ENCODE measurements around the gene GHRHR. TPM values are rescaled to one million over a fixed set of nuclear protein-coding genes. Genes with fewer than 3 reads are reported as not detected.

GHRHR gene
- total RNA-seq, 1 donor from 2014 or later, result not detected

DNA sequence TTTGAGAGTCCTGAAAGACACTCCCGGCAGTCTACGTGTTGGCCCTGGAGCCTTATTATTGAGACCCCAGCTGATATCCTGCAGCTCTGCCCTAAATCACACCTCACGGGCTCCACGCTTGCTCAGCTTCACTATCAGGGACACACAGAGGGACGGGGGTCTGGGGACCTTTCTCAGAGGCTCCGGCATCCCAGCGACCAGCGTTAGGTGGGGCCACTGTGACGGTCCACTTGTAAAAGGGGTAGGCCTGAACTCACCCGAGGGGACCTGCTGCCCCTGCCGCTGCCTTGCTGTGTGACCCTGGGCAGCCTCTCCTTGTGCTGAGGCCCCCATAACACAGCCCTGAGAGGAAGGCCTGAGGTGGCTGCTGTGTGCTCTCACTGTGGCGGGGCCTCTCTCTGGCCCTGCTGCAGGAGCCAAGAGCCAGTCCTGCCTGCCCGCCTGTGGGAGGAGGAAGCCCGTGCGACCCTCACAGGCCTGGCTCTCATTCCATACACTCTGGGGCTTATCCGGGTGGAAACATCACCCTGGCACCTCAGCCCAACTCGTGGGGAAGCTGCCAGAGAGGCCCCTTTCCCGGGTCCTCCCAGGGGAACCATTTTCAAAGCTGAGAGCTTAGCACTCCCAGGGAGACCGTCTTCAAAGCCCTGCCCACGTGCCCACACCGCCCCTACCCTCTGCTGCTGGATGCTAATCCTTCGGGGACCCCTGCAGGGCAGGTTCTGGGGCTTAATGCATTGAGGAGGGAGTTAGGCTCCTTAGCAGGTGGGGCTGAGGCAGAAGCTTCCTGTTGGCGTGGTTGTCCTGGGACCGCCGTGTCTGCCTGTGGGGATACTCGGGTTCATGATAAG, 30.4 kb upstream of the GHRHR start:
- DNase-seq (ENCODE audit: low read depth), result no peak
- TF ChIP-seq, protein P1, sequence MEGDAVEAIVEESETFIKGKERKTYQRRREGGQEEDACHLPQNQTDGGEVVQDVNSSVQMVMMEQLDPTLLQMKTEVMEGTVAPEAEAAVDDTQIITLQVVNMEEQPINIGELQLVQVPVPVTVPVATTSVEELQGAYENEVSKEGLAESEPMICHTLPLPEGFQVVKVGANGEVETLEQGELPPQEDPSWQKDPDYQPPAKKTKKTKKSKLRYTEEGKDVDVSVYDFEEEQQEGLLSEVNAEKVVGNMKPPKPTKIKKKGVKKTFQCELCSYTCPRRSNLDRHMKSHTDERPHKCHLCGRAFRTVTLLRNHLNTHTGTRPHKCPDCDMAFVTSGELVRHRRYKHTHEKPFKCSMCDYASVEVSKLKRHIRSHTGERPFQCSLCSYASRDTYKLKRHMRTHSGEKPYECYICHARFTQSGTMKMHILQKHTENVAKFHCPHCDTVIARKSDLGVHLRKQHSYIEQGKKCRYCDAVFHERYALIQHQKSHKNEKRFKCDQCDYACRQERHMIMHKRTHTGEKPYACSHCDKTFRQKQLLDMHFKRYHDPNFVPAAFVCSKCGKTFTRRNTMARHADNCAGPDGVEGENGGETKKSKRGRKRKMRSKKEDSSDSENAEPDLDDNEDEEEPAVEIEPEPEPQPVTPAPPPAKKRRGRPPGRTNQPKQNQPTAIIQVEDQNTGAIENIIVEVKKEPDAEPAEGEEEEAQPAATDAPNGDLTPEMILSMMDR (conservative IDR thresholded peaks at IDR 0.05; ENCODE audit: low read depth, low read length), result no peak
- H3K4me3 ChIP-seq (ENCODE audit: low read depth, low read length), result no peak overlapping the region

GRCh38 chr7:30934225-30934624, 29.5 kb upstream of the GHRHR start:
- TF ChIP-seq, protein P1 (conservative IDR thresholded peaks at IDR 0.05; ENCODE audit: low read depth, low read length), result no peak
- DNase-seq (ENCODE audit: low read depth), result no peak

GRCh38 chr7:30934732-30935568, 28.8 kb upstream of the GHRHR start:
- H3K4me3 ChIP-seq (ENCODE audit: low read depth, low read length), result no peak overlapping the region
- TF ChIP-seq, protein P1 (conservative IDR thresholded peaks at IDR 0.05; ENCODE audit: low read depth, low read length), result no peak
- no peak for DNase-seq (ENCODE audit: low read depth)

More at GRCh38 chr7:30934225-30934624, 29.5 kb upstream of the GHRHR start:
- H3K4me3 ChIP-seq (ENCODE audit: low read depth, low read length), result no peak overlapping the region

DNA sequence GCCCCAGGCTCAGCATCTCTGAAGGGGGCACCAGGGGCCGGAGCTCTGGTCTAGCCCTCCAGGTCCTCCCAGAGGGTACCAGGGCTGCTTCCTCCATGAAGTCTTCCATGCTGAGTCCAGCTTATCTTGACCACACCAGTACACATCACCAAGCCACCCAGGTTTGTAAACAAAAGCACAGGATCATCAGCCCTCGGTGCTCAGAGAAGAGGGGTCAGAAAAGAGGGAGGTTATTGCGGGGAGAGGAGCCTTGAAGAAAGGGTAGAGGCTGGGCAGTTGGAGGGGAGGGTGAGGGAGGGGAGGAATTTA, 28.2 kb upstream of the GHRHR start:
- no peak overlapping the region for H3K4me3 ChIP-seq (ENCODE audit: low read depth, low read length)
- DNase-seq (ENCODE audit: low read depth), result no peak
- TF ChIP-seq, protein P1 (conservative IDR thresholded peaks at IDR 0.05; ENCODE audit: low read depth, low read length), result no peak

DNA sequence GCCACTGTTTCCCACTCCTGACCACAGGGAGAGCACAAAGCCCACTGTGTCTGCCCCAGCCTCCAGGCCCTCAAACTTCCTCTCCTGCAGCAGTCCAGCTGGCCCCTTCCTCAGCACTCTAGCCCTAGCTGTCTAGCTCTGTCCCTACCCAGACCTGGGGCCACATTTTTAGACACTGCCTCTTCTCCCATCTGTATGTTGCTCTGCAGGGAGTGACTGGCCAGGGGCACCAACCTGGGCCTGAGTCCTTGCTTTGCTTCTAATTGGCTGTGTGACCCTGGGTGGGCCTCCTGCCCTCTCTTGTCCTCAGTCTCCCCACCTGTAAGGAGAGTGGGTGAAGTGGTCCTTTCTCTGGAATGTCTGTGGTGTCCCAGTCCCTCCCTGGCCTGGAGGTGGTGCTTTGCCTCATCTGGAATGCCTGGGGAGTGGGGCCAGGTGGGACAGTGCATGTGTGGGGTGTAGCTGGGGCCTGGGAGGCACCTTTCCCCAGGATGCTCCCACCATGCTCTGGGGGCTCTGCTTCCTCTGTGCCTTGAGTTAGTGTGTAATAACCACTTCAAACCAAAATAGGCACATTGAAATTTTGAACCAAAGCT, 27.0 kb upstream of the GHRHR start:
- TF ChIP-seq, protein P1 (conservative IDR thresholded peaks at IDR 0.05; ENCODE audit: low read depth, low read length), result no peak
- no peak for DNase-seq (ENCODE audit: low read depth)
- H3K4me3 ChIP-seq (ENCODE audit: low read depth, low read length), result no peak overlapping the region

DNA sequence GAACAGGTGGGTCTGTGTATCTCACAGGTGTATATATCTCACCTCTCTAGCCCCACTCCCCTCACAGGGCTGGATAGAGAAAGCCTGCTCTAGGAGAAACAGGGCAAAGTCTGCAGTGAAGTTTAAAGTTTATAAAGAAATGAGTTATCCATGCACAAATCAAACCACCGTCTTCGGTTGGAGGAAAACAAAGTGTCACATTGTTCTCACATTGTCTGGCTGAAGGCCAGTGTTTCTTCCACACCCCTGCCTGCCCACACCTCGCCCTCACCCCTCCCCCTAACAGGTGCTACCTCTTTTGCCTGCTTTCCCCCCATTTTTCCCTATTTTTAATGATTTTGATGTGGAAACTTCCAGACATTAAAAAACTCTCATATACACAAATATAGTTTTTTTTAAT, 26.3 kb upstream of the GHRHR start:
- no peak overlapping the region for H3K4me3 ChIP-seq (ENCODE audit: low read depth, low read length)
- TF ChIP-seq, protein P1 (conservative IDR thresholded peaks at IDR 0.05; ENCODE audit: low read depth, low read length), result no peak
- DNase-seq (ENCODE audit: low read depth), result no peak

Measured in epithelial cell of proximal tubule (primary cell).